ENCODE measurements around the gene PLXNA4.

Gene PLXNA4

GRCh38 chr7:132130497-132130896 is 445.8 kb downstream of the PLXNA4 start:
- DNase-seq = no peak

GRCh38 chr7:132125872-132126595 is 450.2 kb downstream of the PLXNA4 start:
- DNase-seq = no peak

GRCh38 chr7:132125096-132125495 is 451.2 kb downstream of the PLXNA4 start:
- no peak for DNase-seq

- DNase-seq = no peak
These were observed 451.7 kb downstream of the PLXNA4 start for GRCh38 chr7:132124575-132124974.

DNA sequence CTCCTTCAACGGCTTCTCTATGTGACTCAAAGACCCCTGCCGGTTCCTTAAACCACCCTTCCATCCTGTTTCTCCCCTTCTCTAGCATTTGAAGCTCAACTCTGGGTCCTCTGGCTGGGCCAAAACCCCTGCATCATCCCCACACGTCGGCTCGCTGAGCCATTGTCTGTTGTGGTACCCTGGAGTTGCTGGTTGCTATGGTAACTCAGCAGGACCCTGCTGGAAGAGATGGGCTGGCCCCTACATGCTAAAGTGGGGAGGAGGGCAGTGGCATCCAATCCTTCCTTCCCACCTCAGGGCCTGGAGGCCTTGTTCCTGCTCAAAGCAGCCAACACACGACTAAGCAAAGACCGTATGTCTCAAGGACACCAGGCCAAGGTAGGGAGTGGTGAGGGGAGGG is 452.5 kb downstream of the PLXNA4 start:
- no peak for DNase-seq

- no peak for DNase-seq
These were observed 453.4 kb downstream of the PLXNA4 start for GRCh38 chr7:132122901-132123300.

GRCh38 chr7:132121987-132122386 is 454.3 kb downstream of the PLXNA4 start:
- no peak for DNase-seq

GRCh38 chr7:132118641-132119040 is 457.6 kb downstream of the PLXNA4 start:
- DNase-seq = no peak

DNA sequence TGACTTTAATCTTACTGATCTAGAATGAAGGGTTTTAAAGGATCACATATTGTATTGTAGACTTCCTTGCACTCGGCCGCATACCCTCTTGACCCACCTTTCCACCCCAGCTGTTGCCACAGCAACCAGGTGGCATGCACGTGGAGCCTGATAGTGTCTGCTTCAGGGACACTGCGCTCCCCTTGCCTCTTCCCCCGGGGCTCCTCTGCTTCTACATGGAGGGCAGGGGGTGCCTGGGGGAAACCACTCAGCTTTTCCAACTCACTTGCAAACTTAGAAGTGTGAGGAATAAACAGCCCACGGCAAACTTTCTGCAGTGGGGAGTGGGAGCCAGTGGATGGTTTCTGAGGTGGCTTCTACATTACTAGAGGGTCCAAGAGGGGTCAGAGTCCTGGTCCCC is 458.6 kb downstream of the PLXNA4 start:
- DNase-seq = peak; percentile 22 to 30

DNA sequence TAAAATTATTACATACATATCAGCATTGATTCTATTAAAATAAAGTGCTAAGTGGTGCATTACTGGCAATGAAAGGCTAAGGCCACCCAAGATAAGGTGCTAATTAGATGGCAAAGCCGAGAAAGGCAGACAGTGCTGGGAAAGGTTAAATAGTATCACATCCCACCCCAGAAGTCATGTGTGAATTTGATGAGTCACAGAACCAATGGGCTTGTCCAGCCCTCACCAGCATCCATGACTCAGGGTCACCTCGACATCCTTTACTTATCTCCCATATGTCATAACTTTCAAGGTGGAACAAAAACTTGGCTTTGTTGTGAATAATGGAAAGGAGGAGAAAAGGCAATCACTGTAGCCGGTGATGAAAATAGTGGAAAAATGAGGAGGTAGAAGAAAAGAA is 459.1 kb downstream of the PLXNA4 start:
- no peak for DNase-seq

DNA sequence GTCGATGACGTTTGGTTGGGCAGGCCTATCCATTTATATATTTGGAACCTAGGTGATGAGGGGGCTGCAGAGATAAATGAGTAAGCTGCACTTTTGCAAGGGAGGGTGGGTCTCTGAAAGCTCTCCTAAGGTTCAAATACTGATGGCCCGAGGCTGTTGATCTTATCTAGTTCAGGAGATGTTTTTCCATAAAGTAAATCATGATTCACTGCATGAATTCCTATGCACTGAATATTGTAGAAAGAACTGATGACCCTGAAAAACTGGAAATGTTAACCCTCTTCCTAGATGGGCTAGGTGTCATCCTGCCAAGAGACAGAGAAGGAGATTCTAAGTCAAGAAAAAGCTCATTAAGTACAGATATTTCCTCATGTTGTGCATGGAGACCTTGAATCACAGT is 459.9 kb downstream of the PLXNA4 start:
- DNase-seq = no peak

- no peak for DNase-seq
These were observed 460.5 kb downstream of the PLXNA4 start for GRCh38 chr7:132115758-132116157.

DNA sequence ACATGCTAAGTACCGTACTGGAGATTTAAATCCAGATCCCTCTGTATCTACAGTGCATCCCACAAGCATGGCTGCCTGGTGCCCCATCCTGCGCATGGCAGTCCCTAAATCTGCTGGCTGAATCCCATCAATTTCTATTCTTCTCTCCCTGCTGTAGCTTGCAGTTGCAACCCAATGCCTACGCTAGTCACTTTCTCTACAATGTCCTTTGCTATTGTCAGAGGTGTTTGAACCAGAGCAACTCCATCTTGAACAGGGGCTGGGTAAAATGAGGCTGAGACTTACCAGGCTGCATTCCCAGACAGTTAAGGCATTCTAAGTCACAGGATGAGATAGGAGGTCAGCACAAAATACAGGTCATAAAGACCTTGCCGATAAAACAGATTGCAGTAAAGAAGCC is 461.2 kb downstream of the PLXNA4 start:
- no peak for DNase-seq

- no peak for DNase-seq
These were observed 461.9 kb downstream of the PLXNA4 start for GRCh38 chr7:132114411-132114810.

- peak; percentile 64 to 87 for DNase-seq
These were observed 462.5 kb downstream of the PLXNA4 start for GRCh38 chr7:132113536-132114371.

DNA sequence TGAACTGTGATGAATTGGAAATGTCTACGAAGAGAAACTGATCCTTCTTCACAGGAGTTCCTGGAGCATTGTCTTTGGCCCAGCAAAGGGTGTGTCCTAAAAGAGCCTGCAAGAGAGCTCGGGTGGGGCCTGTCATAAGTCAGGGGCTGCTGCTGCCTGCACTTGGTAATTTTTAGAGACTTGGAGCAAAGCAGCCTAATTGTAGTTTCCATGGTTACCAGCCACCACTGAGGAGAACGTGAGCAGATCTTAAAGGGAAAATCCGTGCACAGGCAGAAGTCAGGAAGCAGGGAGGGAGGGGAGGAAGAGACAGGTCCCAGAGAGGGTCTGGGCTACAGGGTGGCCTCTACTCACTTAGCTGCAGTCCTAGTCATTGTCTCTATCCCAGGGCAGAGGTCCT is 463.6 kb downstream of the PLXNA4 start:
- DNase-seq = peak; percentile 48 to 66

DNA sequence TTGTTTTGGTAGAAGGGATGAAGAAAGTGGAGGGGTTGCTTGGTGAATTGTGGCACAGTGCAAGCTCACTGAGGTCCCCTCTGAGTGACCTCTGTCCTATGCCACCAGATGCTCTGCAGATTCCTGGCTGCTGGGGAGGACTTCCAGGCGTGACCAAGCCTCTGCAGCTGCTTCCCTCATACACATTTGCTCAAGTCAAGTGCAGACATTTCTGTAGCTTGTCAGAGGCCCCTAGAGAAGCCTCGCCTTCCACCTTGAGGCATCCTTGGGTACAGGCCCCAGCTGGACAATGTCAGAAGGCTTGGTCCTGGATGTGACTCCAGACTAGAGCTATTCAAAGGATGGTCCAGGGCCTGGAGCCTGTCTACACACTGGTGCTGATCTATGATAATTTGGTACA is 464.2 kb downstream of the PLXNA4 start:
- DNase-seq = no peak

- no peak for DNase-seq
These were observed 465.6 kb downstream of the PLXNA4 start for GRCh38 chr7:132110692-132111091.

GRCh38 chr7:132109769-132110168 is 466.5 kb downstream of the PLXNA4 start:
- DNase-seq = no peak

GRCh38 chr7:132108563-132108962 is 467.7 kb downstream of the PLXNA4 start:
- DNase-seq = no peak

DNA sequence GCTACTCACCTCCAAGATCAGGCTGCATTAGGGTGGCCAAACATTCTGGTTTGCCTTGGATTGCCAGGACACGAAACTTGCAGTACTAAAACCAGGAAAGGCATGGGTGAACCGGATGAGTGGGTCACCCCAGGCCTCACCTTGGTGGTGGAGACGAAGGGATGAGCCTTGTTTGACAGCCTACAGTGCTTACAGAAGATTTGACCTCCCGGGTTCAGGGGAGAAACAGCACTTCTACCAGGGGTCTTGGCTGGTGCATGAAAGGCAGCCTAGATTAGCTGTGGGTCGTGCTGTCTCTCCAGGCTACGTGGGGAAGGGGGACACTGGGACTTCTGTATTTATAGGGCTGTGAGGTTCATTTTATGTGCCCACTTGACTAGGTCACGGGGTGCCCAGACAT is 469.8 kb downstream of the PLXNA4 start:
- DNase-seq = no peak

DNA sequence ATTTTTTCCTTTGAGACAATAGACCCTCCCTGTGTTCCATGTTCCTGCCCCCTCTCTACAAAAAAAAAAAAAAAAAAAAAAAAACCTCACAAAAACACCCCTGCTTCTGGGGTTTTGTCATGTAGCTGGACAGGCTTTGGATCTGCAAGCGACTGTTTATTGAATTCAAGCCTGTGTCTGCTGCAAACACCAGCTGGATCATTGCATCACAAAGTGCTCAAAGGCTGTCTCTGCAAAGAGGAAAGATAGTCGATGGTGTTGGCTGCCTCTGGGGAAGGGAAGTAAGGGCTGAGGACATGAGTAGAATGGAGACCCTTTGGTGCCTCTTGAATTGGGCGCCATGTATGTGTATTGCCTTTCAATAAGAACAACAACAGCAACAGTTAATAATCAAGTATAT is 471.2 kb downstream of the PLXNA4 start:
- no peak for DNase-seq

GRCh38 chr7:132103718-132104117 is 472.6 kb downstream of the PLXNA4 start:
- no peak for DNase-seq

DNA sequence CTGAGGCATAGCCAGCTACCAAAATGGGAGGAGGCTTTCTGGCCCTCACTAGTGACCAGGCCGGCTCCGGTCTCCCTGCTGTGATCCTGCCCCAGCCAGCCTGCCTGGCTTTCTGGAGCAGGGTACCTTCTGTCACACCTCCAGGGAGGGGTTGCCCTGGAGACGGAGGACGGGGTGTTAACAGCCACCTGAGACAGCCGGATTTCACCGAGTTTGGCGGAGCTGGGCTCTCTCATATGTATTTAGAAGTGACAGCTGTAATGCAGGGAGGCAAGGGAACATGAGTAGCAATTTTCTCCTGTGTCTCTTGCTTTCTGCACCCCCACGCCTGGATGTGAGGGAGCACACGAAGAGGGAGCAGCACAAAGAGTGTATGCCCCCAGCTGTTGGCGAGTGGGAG is 473.3 kb downstream of the PLXNA4 start:
- peak; percentile 53 to 82 for DNase-seq

Measured in NCI-H524 (cell line).